ENCODE data around the gene ACACA. TPM values are rescaled to one million over a fixed set of nuclear protein-coding genes. Genes with fewer than 3 reads are reported as not detected.
A peak's percentile ranks its signal among the peaks of the same experiment; 100 is the strongest.
"Not testable (repeated sequence)": the region's sequence is repeated elsewhere in the genome, so short reads cannot be mapped to it uniquely, and the experiment has no call there.

The ACACA gene
- 10 to 100 TPM; 28.1 to 49.6 TPM for total RNA-seq
- long read RNA-seq, partial matches to known transcripts: 0 of 4 reads
- long read RNA-seq, other reads (novel, unspliced or antisense): 4 of 4 reads

DNA sequence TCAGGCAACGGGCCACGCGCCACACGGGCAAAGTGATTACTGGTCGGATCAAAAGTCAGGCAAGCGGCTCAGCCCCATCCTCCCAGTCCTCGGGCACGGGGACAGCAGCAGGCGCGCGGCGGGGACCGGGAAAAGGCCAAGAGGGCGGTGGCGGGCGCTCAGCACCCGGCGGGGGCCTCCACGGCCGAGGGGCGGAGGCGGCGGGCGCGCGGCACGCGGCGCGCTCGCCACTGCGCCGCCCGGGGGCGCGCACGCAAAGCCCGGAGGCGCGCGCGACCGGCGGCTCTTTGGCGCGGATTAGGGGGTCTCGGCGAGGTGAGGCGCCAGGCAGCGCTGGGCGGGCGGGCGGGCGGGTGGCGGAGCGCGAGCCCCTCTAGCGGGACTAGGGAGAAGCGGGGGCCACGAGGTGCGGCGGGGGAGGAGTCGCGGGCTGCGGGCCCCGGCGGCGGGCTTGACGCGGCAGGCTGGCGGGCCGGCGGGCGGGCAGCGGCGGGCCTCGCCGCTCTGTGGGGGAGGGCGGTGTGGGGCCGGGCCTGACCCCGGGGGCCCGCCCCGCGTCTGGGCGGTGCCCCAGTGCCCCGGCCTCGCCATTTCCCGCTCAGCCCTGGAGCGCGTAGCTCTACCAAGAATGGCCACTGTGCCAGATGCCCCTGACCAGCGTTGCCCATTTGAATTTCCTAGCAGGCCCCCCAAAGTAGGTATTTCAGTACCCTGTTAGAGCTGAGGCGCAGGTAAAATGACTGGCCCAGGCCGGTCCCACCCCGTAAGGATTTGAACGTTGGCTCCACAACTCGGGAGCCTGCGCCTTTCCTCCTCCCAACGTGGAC lies at the start of gene ACACA, which contains the start of gene TADA2A:
Gene ACACA (minus strand): TSS at position 202 of the 827 bp plus-strand sequence. CDS start 537 bp downstream, outside the sequence.
Gene TADA2A (plus strand): TSS at position 252 of the 827 bp plus-strand sequence. CDS start 4,480 bp downstream, outside the sequence.
- intact Hi-C loops (cut with DNase I): no loop called here
- DNase-seq (peak; percentile 86), ATAC-seq (peak; percentile 96 to 98)

GRCh38 chr17:37450112-37450511 lies 43.5 kb upstream of the ACACA start:
- intact Hi-C loops (cut with DNase I): no loop called here
- DNase-seq (no peak), ATAC-seq (no peak)

GRCh38 chr17:37447641-37448040 lies 41.0 kb upstream of the ACACA start:
- intact Hi-C loops (cut with DNase I): no loop called here
- DNase-seq (no peak), ATAC-seq (peak in 1 of 2 donors; percentile 31)

DNA sequence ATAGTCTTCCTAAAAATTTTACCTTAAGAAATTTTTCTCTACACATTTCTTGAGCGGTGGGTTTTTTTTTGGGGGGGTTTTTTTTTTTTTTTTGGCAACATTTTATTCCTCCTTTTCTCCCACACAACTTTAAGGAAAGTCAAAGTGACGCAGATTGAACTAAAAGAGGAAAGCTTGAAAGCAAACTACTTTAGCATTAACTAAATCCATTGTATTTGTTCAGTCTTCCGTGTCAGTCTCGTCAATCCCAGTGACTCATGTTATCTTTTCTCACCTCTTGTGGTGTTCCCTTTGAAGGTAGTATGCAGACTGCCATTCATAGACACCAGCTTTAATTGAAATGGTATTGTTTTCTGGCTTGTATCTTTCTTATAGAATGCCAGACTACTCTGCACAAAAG lies 39.4 kb upstream of the ACACA start:
- DNase-seq: no peak
- no peak for ATAC-seq
- intact Hi-C loops (cut with DNase I): no loop called here

DNA sequence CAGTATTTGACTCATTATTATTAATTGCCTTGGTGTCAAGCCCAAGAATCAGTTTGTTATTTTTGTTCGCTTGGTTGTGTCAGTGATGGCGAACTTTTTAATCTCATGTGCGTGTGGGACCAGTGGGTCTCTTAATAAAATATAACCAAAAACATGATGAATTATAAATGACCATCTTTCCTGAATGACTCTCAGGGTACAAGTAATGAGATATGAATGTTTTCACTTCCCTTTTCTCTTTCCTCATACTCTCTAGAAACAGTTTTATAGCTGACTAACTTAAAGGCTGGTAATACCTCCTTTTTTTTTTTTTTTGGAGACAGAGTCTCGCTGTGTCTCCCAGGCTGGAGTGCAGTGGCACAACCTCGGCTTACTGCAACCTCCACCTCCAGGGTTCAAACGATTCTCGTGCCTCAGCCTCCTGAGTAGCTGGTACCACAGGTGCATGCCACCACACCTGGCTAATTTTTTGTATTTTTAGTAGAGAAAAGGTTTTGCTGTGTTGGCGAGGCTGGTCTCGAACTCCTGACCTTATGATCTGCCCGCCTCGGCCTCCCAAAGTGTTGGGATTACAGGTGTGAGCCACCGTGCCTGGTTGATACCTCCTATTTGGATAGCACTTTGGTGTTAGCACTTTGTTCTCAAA lies 34.9 kb upstream of the ACACA start:
- ATAC-seq; DNase-seq; intact Hi-C loops (cut with DNase I): not testable (repeated sequence)

DNA sequence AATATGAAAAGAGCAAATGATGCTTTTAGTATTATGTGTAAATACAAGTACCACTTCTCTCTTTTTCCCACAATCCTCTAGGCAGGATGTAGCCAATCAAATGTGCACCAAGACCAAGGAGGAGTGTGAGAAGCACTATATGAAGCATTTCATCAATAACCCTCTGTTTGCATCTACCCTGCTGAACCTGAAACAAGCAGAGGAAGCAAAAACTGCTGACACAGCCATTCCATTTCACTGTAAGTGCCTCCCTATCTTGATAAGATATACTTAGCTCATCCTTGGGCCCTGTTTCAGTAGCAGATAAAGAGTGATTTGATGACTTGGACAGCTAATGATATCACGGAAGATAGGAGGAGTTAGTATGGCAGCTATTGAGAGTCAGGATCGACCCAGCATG lies 33.8 kb upstream of the ACACA start:
- ATAC-seq (no peak), DNase-seq (no peak)
- intact Hi-C loops (cut with DNase I): no loop called here

- no peak for DNase-seq
- intact Hi-C loops (cut with DNase I): no loop called here
- ATAC-seq: no peak
Observed at GRCh38 chr17:37438141-37438540, 31.5 kb upstream of the ACACA start.

DNA sequence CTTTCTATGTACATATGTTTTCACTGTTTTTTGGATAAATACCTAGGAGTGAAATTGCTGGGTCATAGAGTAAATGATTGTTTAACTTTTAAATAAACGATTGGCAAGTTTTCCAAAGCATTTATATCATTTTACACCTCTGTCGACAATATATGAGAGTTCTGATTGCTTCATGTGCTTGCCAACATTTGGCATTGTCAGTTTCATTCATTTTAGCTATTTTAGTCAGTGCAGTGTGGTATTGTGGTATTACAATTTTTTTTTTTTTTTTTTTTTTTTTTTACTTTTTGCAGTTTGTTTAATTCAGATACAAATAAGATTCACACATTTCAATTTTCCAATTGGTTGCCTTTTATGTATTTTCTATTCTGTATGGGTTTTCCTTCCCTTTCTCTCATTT lies 26.0 kb upstream of the ACACA start:
- DNase-seq: no peak

GRCh38 chr17:37430051-37430627 lies 23.5 kb upstream of the ACACA start:
- intact Hi-C loops (cut with DNase I): no loop called here
- peak in 1 of 2 donors; percentile 57 for ATAC-seq
- DNase-seq: no peak

More for the DNA sequence above, 26.0 kb upstream of the ACACA start:
- intact Hi-C loops (cut with DNase I): no loop called here
- ATAC-seq: no peak

DNA sequence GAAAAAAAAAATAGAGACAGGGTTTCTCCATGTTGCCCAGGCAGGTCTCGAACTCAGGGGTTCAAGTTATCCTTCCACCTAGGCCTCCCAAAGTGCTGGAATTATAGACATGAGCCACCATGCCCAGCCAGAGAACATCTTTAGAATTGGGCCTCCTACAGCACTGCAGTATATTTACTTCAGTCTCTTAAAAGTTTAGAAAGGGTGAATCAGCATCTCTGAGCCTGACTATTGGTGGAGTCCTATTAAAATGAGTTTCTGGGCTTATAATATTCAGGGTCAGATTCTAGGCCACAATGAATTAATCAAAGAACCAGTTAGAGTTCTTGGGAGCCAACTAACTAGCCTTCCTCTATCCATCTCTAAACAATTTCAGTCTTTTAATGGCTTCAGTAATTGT lies 22.8 kb upstream of the ACACA start:
- intact Hi-C loops (cut with DNase I): no loop called here
- no peak for ATAC-seq
- DNase-seq: no peak

DNA sequence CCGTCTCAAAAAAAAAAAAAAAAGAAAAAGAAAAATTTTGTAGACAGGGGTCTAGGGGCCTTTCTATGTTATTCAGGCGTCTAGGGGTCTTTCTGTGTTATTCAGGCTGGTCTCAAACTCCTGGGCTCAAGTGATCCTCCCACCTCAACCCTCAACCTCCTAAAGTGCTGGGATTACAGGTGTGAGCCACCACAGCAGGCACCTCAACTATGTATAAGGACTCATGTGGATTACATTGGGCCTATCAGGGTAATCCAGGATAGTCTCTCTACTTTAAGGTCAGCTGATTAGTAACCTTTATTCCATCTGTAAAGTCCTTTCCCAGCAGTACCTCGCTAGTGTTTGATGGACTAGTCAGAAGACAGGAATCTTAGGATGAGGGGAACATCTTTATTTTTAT lies 22.4 kb upstream of the ACACA start:
- ATAC-seq (no peak), DNase-seq (no peak)
- intact Hi-C loops (cut with DNase I): no loop called here

GRCh38 chr17:37425268-37425667 lies 18.6 kb upstream of the ACACA start:
- intact Hi-C loops (cut with DNase I): no loop called here
- DNase-seq: no peak
- ATAC-seq: no peak

GRCh38 chr17:37422971-37423625 lies 16.5 kb upstream of the ACACA start:
- DNase-seq (no peak), ATAC-seq (no peak)
- intact Hi-C loops (cut with DNase I): no loop called here

GRCh38 chr17:37417852-37418251 lies 11.2 kb upstream of the ACACA start:
- intact Hi-C loops (cut with DNase I): no loop called here
- DNase-seq (no peak), ATAC-seq (no peak)

- ATAC-seq (no peak), DNase-seq (no peak)
- intact Hi-C loops (cut with DNase I): no loop called here
Observed at GRCh38 chr17:37413875-37414519, 7.4 kb upstream of the ACACA start.

DNA sequence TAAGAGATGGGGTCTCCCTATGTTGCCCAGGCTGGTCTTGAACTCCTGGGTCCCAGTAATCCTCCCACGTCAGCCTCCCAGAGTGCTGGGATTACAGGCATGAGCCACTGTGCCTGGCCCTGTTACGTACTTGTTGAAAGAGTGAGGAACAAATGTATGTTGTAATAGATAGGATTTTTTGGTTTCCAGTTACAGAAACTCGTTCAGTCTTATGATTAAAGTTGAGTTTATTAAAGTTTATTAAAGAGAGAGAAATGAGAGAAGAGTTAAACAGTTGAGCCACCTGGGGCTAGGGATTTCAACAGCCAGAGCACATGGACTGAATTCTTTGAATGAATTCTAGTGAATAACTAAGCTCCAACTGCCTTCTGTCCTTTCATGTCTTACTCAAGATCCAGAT lies 3.7 kb upstream of the ACACA start:
- intact Hi-C loops (cut with DNase I): no loop called here
- DNase-seq (no peak), ATAC-seq (no peak)

DNA sequence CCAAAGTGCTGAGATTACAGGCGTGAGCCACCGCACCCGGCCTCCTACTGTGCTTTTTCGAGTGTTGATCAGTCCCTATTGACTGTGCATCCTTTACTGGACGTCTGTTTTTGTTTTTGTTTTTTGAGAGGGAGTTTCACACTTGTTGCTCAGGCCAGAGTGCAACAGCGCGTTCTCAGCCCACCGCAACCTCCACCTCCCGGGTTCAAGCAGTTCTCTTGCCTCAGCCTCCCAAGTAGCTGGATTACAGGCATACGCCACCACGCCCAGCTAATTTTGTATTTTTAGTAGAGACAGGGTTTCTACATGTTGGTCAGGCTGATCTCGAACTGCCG lies 1.5 kb upstream of the ACACA start:
- intact Hi-C loops (cut with DNase I); DNase-seq: not testable (repeated sequence)

DNA sequence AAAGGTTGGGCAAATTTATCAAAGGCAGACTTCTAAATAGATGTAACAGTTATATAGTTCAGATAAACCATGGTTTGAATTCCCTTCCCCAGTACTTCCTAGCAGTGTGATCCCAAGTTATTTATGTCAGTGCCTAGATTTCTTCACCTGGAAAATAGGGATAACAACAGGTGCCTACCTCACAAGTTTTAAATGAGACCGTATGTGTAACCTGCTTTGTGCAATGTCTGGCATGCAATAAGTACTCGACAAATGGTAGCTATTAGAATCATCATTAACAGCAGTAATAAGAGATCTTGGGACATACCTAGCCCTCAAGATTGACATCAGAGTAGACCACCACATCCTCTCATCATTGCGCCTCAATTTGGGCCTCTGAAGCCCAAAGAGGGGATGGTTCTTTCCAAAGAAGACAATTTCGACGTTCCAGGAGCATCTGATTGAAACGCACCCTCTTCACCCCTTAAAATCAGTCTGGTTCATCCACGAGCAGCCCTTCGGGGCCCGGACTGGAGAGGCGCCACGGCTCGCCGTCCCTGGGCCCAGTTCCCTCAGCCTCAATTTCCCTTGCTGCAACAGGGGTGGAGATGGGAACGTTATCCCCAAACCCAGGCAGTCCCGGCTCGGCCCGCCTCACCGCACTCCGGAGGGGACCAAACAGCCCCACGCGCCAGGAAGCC lies 541 bp downstream of the ACACA start:
- DNase-seq: no peak
- ATAC-seq: peak in 1 of 2 donors; percentile 52
- intact Hi-C loops (cut with DNase I): no loop called here

More for the DNA sequence above, 1.5 kb upstream of the ACACA start:
- not testable (repeated sequence) for ATAC-seq
